HepG2 (cell line): ENCODE results near the gene MSANTD2. TPM values are rescaled to one million over a fixed set of nuclear protein-coding genes. Genes with fewer than 3 reads are reported as not detected.
A peak's percentile ranks its signal among the peaks of the same experiment; 100 is the strongest.

Experiments used
- AGO2 ChIP-seq: fragments of 200-400 bp; formaldehyde crosslinking; optimal IDR thresholded peaks from 2 replicates; pipeline ENCODE3; 2017; ENCODE audit warnings: mild to moderate bottlenecking, low read depth, low read length, moderate library complexity
- BORCS8-MEF2B ChIP-seq: sonication (generic); formaldehyde crosslinking; IDR thresholded peaks from 2 replicates; pipeline ENCODE4 v1.8.0; 2022; ENCODE audit warnings: mild to moderate bottlenecking, missing genetic modification reagents
- EEA1 ChIP-seq: sonication (generic); formaldehyde crosslinking; IDR thresholded peaks from 2 replicates; pipeline ENCODE4 v1.5.1; 2020; ENCODE audit warnings: mild to moderate bottlenecking, missing genetic modification reagents, borderline replicate concordance
- ETV6 ChIP-seq: sonication (generic); formaldehyde crosslinking; conservative IDR thresholded peaks from 2 replicates; pipeline ENCODE4 v1.4.0; 2020; ENCODE audit warnings: missing genetic modification reagents
- GABPA ChIP-seq, 2 experiments: IDR thresholded peaks; 2 replicates each; pipeline ENCODE4 v1.6.1; 2011 to 2016; ENCODE audit warnings: low read depth in 2 of 2, low read length in 1 of 2, missing biosample characterization in 1 of 2, missing genetic modification characterization in 1 of 2
- GPN1 ChIP-seq: sonication (generic); formaldehyde crosslinking; IDR thresholded peaks from 2 replicates; pipeline ENCODE4 v1.5.1; 2020; ENCODE audit warnings: missing genetic modification reagents, borderline replicate concordance
- KDM2A ChIP-seq: sonication (generic); formaldehyde crosslinking; IDR thresholded peaks from 2 replicates; pipeline ENCODE4 v1.4.0; 2020; ENCODE audit warnings: low read depth, missing genetic modification reagents, borderline replicate concordance
- KDM5B ChIP-seq: sonication (generic); formaldehyde crosslinking; IDR thresholded peaks from 2 replicates; pipeline ENCODE4 v1.4.0; 2020; ENCODE audit warnings: missing genetic modification reagents, mild to moderate bottlenecking, borderline replicate concordance
- NR2F2 ChIP-seq: IDR thresholded peaks from 2 replicates; pipeline ENCODE4 v1.6.1; 2012; ENCODE audit warnings: low read depth, inconsistent platforms, borderline replicate concordance
- SAP130 ChIP-seq: IDR thresholded peaks from 2 replicates; pipeline ENCODE4 v1.6.1; 2016; ENCODE audit warnings: low read depth
- TP53 ChIP-seq: sonication (generic); formaldehyde crosslinking; conservative IDR thresholded peaks from 2 replicates; pipeline ENCODE4 v1.4.0; 2020; ENCODE audit warnings: missing genetic modification reagents
- ZBTB7B ChIP-seq: sonication (generic); formaldehyde crosslinking; IDR thresholded peaks from 2 replicates; pipeline ENCODE4 v1.4.0; 2020; ENCODE audit warnings: missing genetic modification reagents
- ZFAT ChIP-seq: sonication (generic); formaldehyde crosslinking; conservative IDR thresholded peaks from 2 replicates; pipeline ENCODE4 v1.8.1; 2023; ENCODE audit warnings: missing genetic modification reagents, inconsistent platforms
- ZFP82 ChIP-seq: sonication (generic); formaldehyde crosslinking; IDR thresholded peaks from 2 replicates; pipeline ENCODE4 v1.5.1; 2020; ENCODE audit warnings: mild to moderate bottlenecking, missing genetic modification reagents, borderline replicate concordance
- ZFP90 ChIP-seq: sonication (generic); formaldehyde crosslinking; IDR thresholded peaks from 2 replicates; pipeline ENCODE4 v1.8.0; 2022; ENCODE audit warnings: missing genetic modification reagents, mild to moderate bottlenecking, inconsistent platforms, borderline replicate concordance
- ZKSCAN1 ChIP-seq: fragments of 150-350 bp; IDR thresholded peaks from 2 replicates; pipeline ENCODE4 v1.6.1; 2014; ENCODE audit warnings: low read length
- ZNF225 ChIP-seq: sonication (generic); formaldehyde crosslinking; IDR thresholded peaks from 2 replicates; pipeline ENCODE4 v1.4.0; 2020; ENCODE audit warnings: mild to moderate bottlenecking, missing genetic modification reagents
- ZNF331 ChIP-seq: sonication (generic); formaldehyde crosslinking; IDR thresholded peaks from 2 replicates; pipeline ENCODE4 v1.4.0; 2020; ENCODE audit warnings: missing genetic modification reagents
- ZNF34 ChIP-seq: sonication (generic); formaldehyde crosslinking; IDR thresholded peaks from 2 replicates; pipeline ENCODE4 v1.4.0; 2020; ENCODE audit warnings: mild to moderate bottlenecking, missing genetic modification reagents, borderline replicate concordance
- ZNF724P ChIP-seq: sonication (generic); formaldehyde crosslinking; IDR thresholded peaks from 2 replicates; pipeline ENCODE4 v1.8.0; 2022; ENCODE audit warnings: missing genetic modification reagents, borderline replicate concordance
- ZSCAN29 ChIP-seq: sonication (generic); formaldehyde crosslinking; conservative IDR thresholded peaks from 2 replicates; pipeline ENCODE4 v1.4.0; 2020; ENCODE audit warnings: mild to moderate bottlenecking, missing genetic modification reagents
- polyA plus RNA-seq, 8 experiments: library from polyadenylated mRNA; depleted of rRNA in 3 of 8; stranded (reverse) in 7 of 8; unstranded in 1 of 8; fragments of >200 nt; fragmentation: Illumina TruSeq in 4 of 8; extraction: Trizol in 4 of 8; gene quantifications; 2 replicates each; pipeline versions ENCODE4 v1.2.1 to v1.2.3, GENCODE V29; 2011 to 2016; ENCODE audit warnings: low read depth in 4 of 8, missing spikeins in 1 of 8, mixed read lengths in 1 of 8; ENCODE audit not compliant: insufficient read depth in 1 of 8
- total RNA-seq, 5 experiments: library from RNA; depleted of rRNA; stranded (reverse); fragments of >200 nt; fragmentation: Illumina TruSeq; extraction: Trizol; gene quantifications; 2 replicates each; pipeline ENCODE4 v1.2.3, GENCODE V29; 2016; ENCODE audit warnings: low read depth in 1 of 5
- TF ChIP-seq, protein P1 (sequence below): sonication (generic); formaldehyde crosslinking; IDR thresholded peaks from 2 replicates; pipeline ENCODE4 v1.4.0; 2020; ENCODE audit warnings: mild to moderate bottlenecking, low read depth, missing genetic modification reagents
- TF ChIP-seq, protein P2 (sequence below): sonication (generic); formaldehyde crosslinking; IDR thresholded peaks from 2 replicates; pipeline ENCODE4 v1.8.1; 2022; ENCODE audit warnings: mild to moderate bottlenecking, missing genetic modification reagents
- TF ChIP-seq, protein P3 (sequence below), 2 experiments: sonication (generic) in 1 of 2; formaldehyde crosslinking in 1 of 2; IDR thresholded peaks; 2 replicates each; pipeline versions ENCODE4 v1.5.1 to v1.6.1; 2011 to 2020; ENCODE audit warnings: borderline replicate concordance in 1 of 2, low read depth in 1 of 2, low read length in 1 of 2, mild to moderate bottlenecking in 1 of 2, missing genetic modification reagents in 1 of 2, moderate library complexity in 1 of 2

Gene MSANTD2
- total and polyA plus RNA-seq, 2 of the 13 experiments (the other 11 are each of a cell fraction or from before 2014, with no cell fraction given): 8.7 to 10.1 TPM

DNA sequence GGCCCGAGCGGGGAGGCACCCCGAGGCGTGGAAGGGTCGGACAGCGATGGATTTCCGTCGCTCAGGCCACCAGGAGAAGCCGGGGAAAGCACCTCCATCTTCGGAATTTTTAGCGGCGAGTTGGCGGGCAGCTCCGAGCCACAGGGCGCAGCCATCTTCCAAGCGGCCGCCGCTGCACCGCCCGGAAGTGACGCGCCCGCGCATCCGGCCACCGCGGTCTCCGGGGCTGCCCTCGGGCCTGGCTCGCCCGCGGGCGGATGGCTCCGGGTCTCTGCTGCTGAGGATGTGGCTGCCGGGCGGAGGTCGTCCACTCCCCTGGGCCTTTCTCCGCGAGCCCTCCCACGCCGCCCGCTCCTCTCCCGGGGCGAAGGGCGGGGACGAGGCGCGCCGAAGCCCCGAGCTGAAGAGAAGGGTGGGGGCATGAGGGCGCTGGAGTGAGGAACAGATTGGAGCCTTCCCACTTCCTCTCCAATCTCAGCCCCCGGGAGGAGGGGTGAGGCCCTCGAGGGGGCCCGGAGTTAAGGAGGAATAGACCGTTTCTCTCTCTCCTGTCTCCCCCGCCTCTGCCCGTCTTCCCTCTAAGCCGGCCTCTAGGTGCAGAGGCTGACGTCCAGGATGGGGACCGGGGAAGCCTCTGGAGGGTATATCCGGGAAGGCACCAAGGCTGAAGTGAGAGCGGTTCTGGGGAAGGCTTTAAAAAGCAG lies at the start of gene MSANTD2 (continued):
- TF ChIP-seq ZNF724P (CRISPR knock-in tag): 0 out of 2 replicates have a peak, but pooled peaks have one; percentile 25
- TF ChIP-seq AGO2: peak; percentile 62
- no peak for TF ChIP-seq NR2F2
- no peak for TF ChIP-seq TP53 (CRISPR knock-in tag)
- TF ChIP-seq ZNF34: peak; percentile 67; the same call in 1 of the 2 replicates
- TF ChIP-seq KDM2A: peak; percentile 81
- TF ChIP-seq ZFAT (CRISPR knock-in tag): no peak
- peak; percentile 82 for TF ChIP-seq BORCS8-MEF2B
- peak; percentile 67; the same call in 1 of the 2 replicates for TF ChIP-seq EEA1 (CRISPR knock-in tag)
- peak; percentile 45; the same call in 1 of the 2 replicates for TF ChIP-seq ZFP82 (CRISPR knock-in tag)
- TF ChIP-seq ZNF331: peak; percentile 59
- TF ChIP-seq ZSCAN29 (CRISPR knock-in tag): peak; percentile 64; the same call in 1 of the 2 replicates
- TF ChIP-seq SAP130 (CRISPR knock-in tag): peak; percentile 76
- 0 out of 2 replicates have a peak, but pooled peaks have one; percentile 35 for TF ChIP-seq GPN1 (CRISPR knock-in tag)
- TF ChIP-seq, protein P1, sequence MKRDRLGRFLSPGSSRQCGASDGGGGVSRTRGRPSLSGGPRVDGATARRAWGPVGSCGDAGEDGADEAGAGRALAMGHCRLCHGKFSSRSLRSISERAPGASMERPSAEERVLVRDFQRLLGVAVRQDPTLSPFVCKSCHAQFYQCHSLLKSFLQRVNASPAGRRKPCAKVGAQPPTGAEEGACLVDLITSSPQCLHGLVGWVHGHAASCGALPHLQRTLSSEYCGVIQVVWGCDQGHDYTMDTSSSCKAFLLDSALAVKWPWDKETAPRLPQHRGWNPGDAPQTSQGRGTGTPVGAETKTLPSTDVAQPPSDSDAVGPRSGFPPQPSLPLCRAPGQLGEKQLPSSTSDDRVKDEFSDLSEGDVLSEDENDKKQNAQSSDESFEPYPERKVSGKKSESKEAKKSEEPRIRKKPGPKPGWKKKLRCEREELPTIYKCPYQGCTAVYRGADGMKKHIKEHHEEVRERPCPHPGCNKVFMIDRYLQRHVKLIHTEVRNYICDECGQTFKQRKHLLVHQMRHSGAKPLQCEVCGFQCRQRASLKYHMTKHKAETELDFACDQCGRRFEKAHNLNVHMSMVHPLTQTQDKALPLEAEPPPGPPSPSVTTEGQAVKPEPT (CRISPR knock-in tag): peak; percentile 99
- peak; percentile 86 for TF ChIP-seq GABPA (IDR thresholded peaks at IDR 0.05; ENCODE audit: low read depth, low read length)
- TF ChIP-seq GABPA (CRISPR knock-in tag; IDR thresholded peaks at IDR 0.05; ENCODE audit: low read depth): peak; percentile 76
- TF ChIP-seq ZFP90 (CRISPR knock-in tag): peak; percentile 55; the same call in 1 of the 2 replicates
- peak; percentile 91 for TF ChIP-seq ZNF225 (CRISPR knock-in tag)
- TF ChIP-seq ZBTB7B (CRISPR knock-in tag): 0 out of 2 replicates have a peak, but pooled peaks have one; percentile 43
- TF ChIP-seq KDM5B (CRISPR knock-in tag): peak; percentile 96
- TF ChIP-seq ZKSCAN1: no peak
- TF ChIP-seq ETV6 (CRISPR knock-in tag): 0 out of 2 replicates have a peak, but pooled peaks have one; percentile 81
- TF ChIP-seq, protein P2, sequence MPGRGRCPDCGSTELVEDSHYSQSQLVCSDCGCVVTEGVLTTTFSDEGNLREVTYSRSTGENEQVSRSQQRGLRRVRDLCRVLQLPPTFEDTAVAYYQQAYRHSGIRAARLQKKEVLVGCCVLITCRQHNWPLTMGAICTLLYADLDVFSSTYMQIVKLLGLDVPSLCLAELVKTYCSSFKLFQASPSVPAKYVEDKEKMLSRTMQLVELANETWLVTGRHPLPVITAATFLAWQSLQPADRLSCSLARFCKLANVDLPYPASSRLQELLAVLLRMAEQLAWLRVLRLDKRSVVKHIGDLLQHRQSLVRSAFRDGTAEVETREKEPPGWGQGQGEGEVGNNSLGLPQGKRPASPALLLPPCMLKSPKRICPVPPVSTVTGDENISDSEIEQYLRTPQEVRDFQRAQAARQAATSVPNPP (CRISPR knock-in tag): no peak
- TF ChIP-seq, protein P3, sequence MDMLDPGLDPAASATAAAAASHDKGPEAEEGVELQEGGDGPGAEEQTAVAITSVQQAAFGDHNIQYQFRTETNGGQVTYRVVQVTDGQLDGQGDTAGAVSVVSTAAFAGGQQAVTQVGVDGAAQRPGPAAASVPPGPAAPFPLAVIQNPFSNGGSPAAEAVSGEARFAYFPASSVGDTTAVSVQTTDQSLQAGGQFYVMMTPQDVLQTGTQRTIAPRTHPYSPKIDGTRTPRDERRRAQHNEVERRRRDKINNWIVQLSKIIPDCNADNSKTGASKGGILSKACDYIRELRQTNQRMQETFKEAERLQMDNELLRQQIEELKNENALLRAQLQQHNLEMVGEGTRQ (IDR thresholded peaks at IDR 0.05; ENCODE audit: low read depth, low read length): no peak
- TF ChIP-seq, protein P3 (CRISPR knock-in tag; IDR thresholded peaks at IDR 0.05; ENCODE audit: borderline replicate concordance): peak; percentile 25; the same call in 1 of the 2 replicates
